ENCODE measurements around the gene LPP. TPM values are rescaled to one million over a fixed set of nuclear protein-coding genes. Genes with fewer than 3 reads are reported as not detected.

LPP gene
- total RNA-seq, 5 donors from 2014 or later (not counting 1 experiment from before 2014, with no cell fraction given) = 23.8 to 82.6 (median 39.3) TPM

DNA sequence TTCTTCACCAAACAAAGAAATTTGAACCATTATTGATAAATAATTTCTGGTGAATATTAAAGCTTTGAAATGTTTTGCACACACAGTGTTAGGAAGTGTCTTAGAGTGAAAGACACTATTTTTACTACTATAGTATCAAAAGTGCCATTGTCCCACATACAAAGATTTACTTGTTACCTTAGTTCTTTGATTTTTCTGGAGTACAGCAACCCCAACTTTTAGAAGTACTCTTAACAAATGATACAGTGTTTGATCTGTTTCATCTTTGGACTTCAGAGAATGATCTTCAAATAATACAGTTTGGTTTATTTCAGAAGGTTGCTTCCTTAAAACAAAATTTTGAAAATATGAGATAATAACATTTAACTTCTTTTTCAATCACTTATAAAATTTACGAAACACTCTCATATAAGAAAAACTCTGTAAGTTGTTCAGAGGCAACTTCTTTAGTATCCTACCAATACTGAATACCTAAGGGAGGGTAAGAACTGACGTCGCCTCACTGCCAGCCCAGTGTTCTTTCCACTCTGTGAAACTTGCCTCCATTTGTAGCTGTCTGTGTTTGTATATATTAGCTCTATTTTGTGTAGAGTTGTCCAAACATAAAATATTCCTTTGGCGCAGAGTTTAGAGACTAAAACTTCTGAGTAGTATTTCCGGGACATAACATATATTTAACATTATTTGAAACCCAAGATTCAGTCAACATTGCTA is 464.2 kb downstream of the LPP start:
- Histone ChIP-seq H3K4me1 (ENCODE audit: control insufficient read depth in 1 of 2, extremely low read depth in 1 of 2, insufficient read depth in 2 of 2, low read length in 2 of 2) (no peaks in the 10 kb centered on the region), H3K27ac (ENCODE audit: low read length) (no peak overlapping the region), H3K27me3 (replicated peaks in 1 of 2; ENCODE audit: control insufficient read depth in 2 of 2, extremely low read depth in 1 of 2, insufficient read depth in 2 of 2, low read length in 1 of 2) (no peaks in the 10 kb centered on the region), H3K9me3 (no peaks in the 10 kb centered on the region), H3K4me3 (ENCODE audit: control insufficient read depth in 1 of 2, extremely low read depth in 1 of 2, low read length in 1 of 2) (no peak overlapping the region), H3K36me3 (ENCODE audit: control insufficient read depth in 2 of 2, extremely low read depth in 1 of 2, insufficient read depth in 1 of 2, low read length in 1 of 2) (no peaks in the 10 kb centered on the region)
- no peaks in the 10 kb centered on the region for H3K27me3 Mint-ChIP-seq
- H3K27ac Mint-ChIP-seq = no peak overlapping the region
- peaks cover 19% of the 10 kb centered on the region for H3K36me3 Mint-ChIP-seq
- H3K9me3 Mint-ChIP-seq = no peaks in the 10 kb centered on the region
- DNase-seq (no peak), ATAC-seq (replicated peaks in 1 of 4) (no peak)
- peaks cover 0 to 5% (median 0%) of the 10 kb centered on the region in 3 donors for H3K4me1 Mint-ChIP-seq
- 100% methylated on average over 2 of the region's 5 CpGs for WGBS (ENCODE audit: insufficient coverage)
- ChIA-PET CTCF (interaction anchor here in 1 of 2 donors (0.6 kb wide), 1 partner anchor 338 kb away, joined by 3 read pairs; no protein-coding TSS in a partner anchor), POLR2A (no interaction called here)
- no peak overlapping the region for H3K4me3 Mint-ChIP-seq

- no peaks in the 10 kb centered on the region for H3K27me3 Mint-ChIP-seq
- no CpG with 5 or more reads among the region's 2 CpGs for WGBS (ENCODE audit: insufficient coverage)
- peaks cover 0 to 5% (median 0%) of the 10 kb centered on the region in 3 donors for H3K4me1 Mint-ChIP-seq
- ChIA-PET POLR2A (interaction anchor here (0.6 kb wide), 4 partner anchors 17 to 1790 kb away, joined by 4 to 8 read pairs (median 6); no protein-coding TSS in a partner anchor), CTCF (interaction anchor here in 1 of 2 donors (0.6 to 0.7 kb wide), 3 partner anchors 57 to 1580 kb away, joined by 5 to 11 read pairs (median 7); no protein-coding TSS in a partner anchor)
- Histone ChIP-seq H3K36me3 (ENCODE audit: control insufficient read depth in 2 of 2, extremely low read depth in 1 of 2, insufficient read depth in 1 of 2, low read length in 1 of 2) (no peaks in the 10 kb centered on the region), H3K27me3 (replicated peaks in 1 of 2; ENCODE audit: control insufficient read depth in 2 of 2, extremely low read depth in 1 of 2, insufficient read depth in 2 of 2, low read length in 1 of 2) (no peaks in the 10 kb centered on the region), H3K27ac (ENCODE audit: low read length) (no peak overlapping the region), H3K9me3 (no peaks in the 10 kb centered on the region), H3K4me3 (ENCODE audit: control insufficient read depth in 1 of 2, extremely low read depth in 1 of 2, low read length in 1 of 2) (no peak overlapping the region), H3K4me1 (ENCODE audit: control insufficient read depth in 1 of 2, extremely low read depth in 1 of 2, insufficient read depth in 2 of 2, low read length in 2 of 2) (no peaks in the 10 kb centered on the region)
- H3K4me3 Mint-ChIP-seq = no peak overlapping the region
- DNase-seq (no peak), ATAC-seq (replicated peaks in 1 of 4) (no peak)
- no peaks in the 10 kb centered on the region for H3K9me3 Mint-ChIP-seq
- peaks cover 20% of the 10 kb centered on the region for H3K36me3 Mint-ChIP-seq
- no peak overlapping the region for H3K27ac Mint-ChIP-seq
Observed at GRCh38 chr3:188620752-188621151, 466.8 kb downstream of the LPP start.

GRCh38 chr3:188624384-188624783 is 470.4 kb downstream of the LPP start:
- CTCF ChIA-PET = interaction anchor here in 1 of 2 donors (1.4 kb wide), 1 partner anchor 884 kb away, joined by 3 read pairs; no protein-coding TSS in a partner anchor
- H3K27me3 Mint-ChIP-seq = no peaks in the 10 kb centered on the region
- WGBS (ENCODE audit: insufficient coverage) = 91% methylated on average over 2 of the region's 3 CpGs

DNA sequence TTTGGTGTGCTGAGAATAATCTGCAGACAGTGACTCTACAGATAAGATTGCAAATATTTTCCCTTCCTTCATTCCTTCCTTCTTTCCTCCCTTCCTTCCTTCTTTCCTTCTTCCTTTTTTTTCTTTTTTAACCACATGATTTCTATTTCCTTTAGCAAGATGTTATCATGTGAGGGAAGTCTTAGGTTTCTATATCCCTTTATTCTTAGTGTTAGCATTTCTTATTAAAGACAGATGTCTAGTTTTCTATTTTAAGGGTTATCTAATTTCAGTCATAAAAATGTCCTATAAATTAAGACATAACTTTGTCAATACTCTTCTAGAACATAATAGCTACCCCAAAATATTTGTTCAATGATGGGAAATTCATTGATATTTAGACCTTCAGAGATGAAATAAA is 470.9 kb downstream of the LPP start:
- Histone ChIP-seq H3K27me3 (replicated peaks in 1 of 2; ENCODE audit: control insufficient read depth in 2 of 2, extremely low read depth in 1 of 2, insufficient read depth in 2 of 2, low read length in 1 of 2) (no peaks in the 10 kb centered on the region), H3K9me3 (peaks cover 2% of the 10 kb centered on the region), H3K36me3 (ENCODE audit: control insufficient read depth in 2 of 2, extremely low read depth in 1 of 2, insufficient read depth in 1 of 2, low read length in 1 of 2) (peaks cover 0 to 5% of the 10 kb centered on the region in 2 donors), H3K4me1 (ENCODE audit: control insufficient read depth in 1 of 2, extremely low read depth in 1 of 2, insufficient read depth in 2 of 2, low read length in 2 of 2) (no peaks in the 10 kb centered on the region), H3K27ac (ENCODE audit: low read length) (no peak overlapping the region), H3K4me3 (ENCODE audit: control insufficient read depth in 1 of 2, extremely low read depth in 1 of 2, low read length in 1 of 2) (no peak overlapping the region)
- Mint-ChIP-seq H3K36me3 (peaks cover 30% of the 10 kb centered on the region), H3K27me3 (no peaks in the 10 kb centered on the region), H3K4me1 (no peaks in the 10 kb centered on the region), H3K27ac (no peak overlapping the region), H3K4me3 (no peak overlapping the region), H3K9me3 (peaks cover 0 to 5% (median under 1%) of the 10 kb centered on the region in 3 donors)
- ChIA-PET POLR2A (no interaction called here), CTCF (no interaction called here)
- DNase-seq = no peak
- no peak for ATAC-seq (replicated peaks in 1 of 4)

More at GRCh38 chr3:188624384-188624783, 470.4 kb downstream of the LPP start:
- Mint-ChIP-seq H3K27ac (no peak overlapping the region), H3K4me1 (no peaks in the 10 kb centered on the region), H3K36me3 (peaks cover 29% of the 10 kb centered on the region), H3K9me3 (peaks cover 0 to 5% (median 0%) of the 10 kb centered on the region in 3 donors), H3K4me3 (no peak overlapping the region)
- Histone ChIP-seq H3K27me3 (replicated peaks in 1 of 2; ENCODE audit: control insufficient read depth in 2 of 2, extremely low read depth in 1 of 2, insufficient read depth in 2 of 2, low read length in 1 of 2) (no peaks in the 10 kb centered on the region), H3K36me3 (ENCODE audit: control insufficient read depth in 2 of 2, extremely low read depth in 1 of 2, insufficient read depth in 1 of 2, low read length in 1 of 2) (peaks cover 0 to 5% of the 10 kb centered on the region in 2 donors), H3K4me1 (ENCODE audit: control insufficient read depth in 1 of 2, extremely low read depth in 1 of 2, insufficient read depth in 2 of 2, low read length in 2 of 2) (no peaks in the 10 kb centered on the region), H3K9me3 (peaks cover 2% of the 10 kb centered on the region), H3K4me3 (ENCODE audit: control insufficient read depth in 1 of 2, extremely low read depth in 1 of 2, low read length in 1 of 2) (no peak overlapping the region), H3K27ac (ENCODE audit: low read length) (no peak overlapping the region)
- ATAC-seq (replicated peaks in 1 of 4) (no peak), DNase-seq (no peak)
- POLR2A ChIA-PET = interaction anchor here in 1 of 2 donors (0.7 kb wide), 2 partner anchors 20 to 205 kb away, joined by 3 read pairs; no protein-coding TSS in a partner anchor

DNA sequence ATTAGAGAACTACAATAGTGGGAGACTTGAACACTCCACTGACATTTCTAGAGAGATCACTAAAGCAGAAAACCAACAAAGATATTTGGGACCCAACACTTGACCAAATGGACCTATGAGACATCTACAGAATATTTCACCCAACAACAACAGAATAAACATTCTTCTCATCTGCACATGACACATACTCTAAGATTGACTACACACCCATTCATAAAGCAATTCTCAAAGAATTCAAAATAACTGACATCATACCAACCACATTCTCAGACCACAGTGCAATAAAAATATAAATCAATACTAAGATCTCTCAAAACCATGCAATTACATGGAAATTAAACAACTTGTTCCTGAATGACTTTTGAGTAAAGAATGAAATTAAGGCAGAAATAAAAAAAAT is 473.7 kb downstream of the LPP start:
- DNase-seq (no peak), ATAC-seq (replicated peaks in 1 of 4) (no peak)
- no peak overlapping the region for H3K27ac ChIP-seq (ENCODE audit: low read length)
- H3K9me3 Mint-ChIP-seq = peaks cover 0 to 14% (median 4%) of the 10 kb centered on the region in 3 donors
- H3K27ac Mint-ChIP-seq = no peak overlapping the region
- H3K27me3 Mint-ChIP-seq = no peaks in the 10 kb centered on the region
- POLR2A ChIA-PET = no interaction called here
- H3K27me3 ChIP-seq (replicated peaks in 1 of 2; ENCODE audit: control insufficient read depth in 2 of 2, extremely low read depth in 1 of 2, insufficient read depth in 2 of 2, low read length in 1 of 2) = no peaks in the 10 kb centered on the region
- peaks cover 2% of the 10 kb centered on the region for H3K9me3 ChIP-seq
- no peaks in the 10 kb centered on the region for H3K4me1 Mint-ChIP-seq
- H3K4me1 ChIP-seq (ENCODE audit: control insufficient read depth in 1 of 2, extremely low read depth in 1 of 2, insufficient read depth in 2 of 2, low read length in 2 of 2) = no peaks in the 10 kb centered on the region
- H3K4me3 ChIP-seq (ENCODE audit: control insufficient read depth in 1 of 2, extremely low read depth in 1 of 2, low read length in 1 of 2) = no peak overlapping the region
- peaks cover 38% of the 10 kb centered on the region for H3K36me3 Mint-ChIP-seq
- CTCF ChIA-PET = no interaction called here
- H3K36me3 ChIP-seq (ENCODE audit: control insufficient read depth in 2 of 2, extremely low read depth in 1 of 2, insufficient read depth in 1 of 2, low read length in 1 of 2) = peaks cover 0 to 5% of the 10 kb centered on the region in 2 donors
- no peak overlapping the region for H3K4me3 Mint-ChIP-seq

GRCh38 chr3:188631291-188632010 is 477.5 kb downstream of the LPP start:
- Histone ChIP-seq H3K27ac (ENCODE audit: low read length) (no peak overlapping the region), H3K9me3 (peaks cover 2% of the 10 kb centered on the region), H3K27me3 (replicated peaks in 1 of 2; ENCODE audit: control insufficient read depth in 2 of 2, extremely low read depth in 1 of 2, insufficient read depth in 2 of 2, low read length in 1 of 2) (no peaks in the 10 kb centered on the region), H3K36me3 (ENCODE audit: control insufficient read depth in 2 of 2, extremely low read depth in 1 of 2, insufficient read depth in 1 of 2, low read length in 1 of 2) (peaks cover 0 to 5% of the 10 kb centered on the region in 2 donors), H3K4me3 (ENCODE audit: control insufficient read depth in 1 of 2, extremely low read depth in 1 of 2, low read length in 1 of 2) (no peak overlapping the region), H3K4me1 (ENCODE audit: control insufficient read depth in 1 of 2, extremely low read depth in 1 of 2, insufficient read depth in 2 of 2, low read length in 2 of 2) (no peaks in the 10 kb centered on the region)
- H3K9me3 Mint-ChIP-seq = peaks cover 0 to 14% (median 4%) of the 10 kb centered on the region in 3 donors
- H3K4me3 Mint-ChIP-seq = no peak overlapping the region
- H3K27ac Mint-ChIP-seq = no peak overlapping the region
- no peaks in the 10 kb centered on the region for H3K27me3 Mint-ChIP-seq
- H3K36me3 Mint-ChIP-seq = peaks cover 36% of the 10 kb centered on the region
- 94% methylated on average over 4 of the region's 5 CpGs for WGBS (ENCODE audit: insufficient coverage)
- ATAC-seq (replicated peaks in 1 of 4) (no peak), DNase-seq (no peak)
- CTCF ChIA-PET = no interaction called here
- POLR2A ChIA-PET = interaction anchor here in 1 of 2 donors (0.7 kb wide), 1 partner anchor 15 kb away, joined by 4 read pairs; no protein-coding TSS in a partner anchor
- H3K4me1 Mint-ChIP-seq = no peaks in the 10 kb centered on the region

Data from T-cell (primary cell).